ENCODE measurements around the gene FBP1.

Gene FBP1

DNA sequence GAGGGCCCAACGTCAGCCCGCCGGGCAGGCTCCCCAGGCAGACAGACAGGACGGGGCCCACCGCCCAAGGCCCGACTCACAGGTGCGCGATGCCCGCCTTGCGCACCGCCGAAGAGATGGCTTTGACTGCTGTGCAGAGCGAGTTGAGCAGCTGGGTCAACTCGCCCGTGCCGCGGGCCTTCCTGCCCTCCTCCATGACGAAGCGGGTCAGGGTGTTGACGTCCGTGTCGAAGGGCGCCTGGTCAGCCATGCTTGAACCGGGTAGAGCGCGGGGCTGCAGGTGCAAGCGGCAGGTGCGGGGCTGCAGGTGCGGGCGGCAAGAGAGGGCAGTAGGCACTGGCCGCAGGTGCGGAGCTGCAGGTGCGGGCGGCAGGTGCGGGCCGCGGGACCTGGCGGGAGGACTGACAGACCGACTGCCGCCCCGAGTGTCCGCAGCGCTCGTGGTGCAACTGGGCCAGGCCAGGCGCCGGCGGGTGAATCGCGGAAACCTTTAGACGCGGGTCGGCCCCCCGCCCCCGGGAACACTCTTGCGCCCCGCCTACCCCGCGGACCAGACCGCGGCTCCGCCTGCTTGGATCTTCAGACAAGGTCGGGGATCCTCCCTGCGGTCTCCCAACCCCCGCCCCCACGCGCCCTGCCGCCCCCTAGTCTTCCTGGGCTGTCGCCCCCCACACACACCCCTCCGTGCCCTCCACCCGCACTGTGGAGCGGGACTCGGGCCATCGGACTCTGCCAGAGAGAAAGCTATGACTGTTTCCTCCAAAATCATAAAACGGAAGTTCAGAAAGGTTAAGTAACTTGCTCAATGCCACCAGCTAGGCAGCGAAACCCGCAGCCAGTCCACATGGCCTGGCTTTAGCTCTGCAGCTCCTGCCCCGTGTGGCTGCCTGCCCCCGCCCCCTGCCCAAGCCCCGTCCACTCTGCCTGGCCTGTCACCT is at the start of gene FBP1:
FBP1 (minus strand) TSS at position 458 of the 938 bp plus-strand sequence; CDS start at position 250, 208 bp downstream.
- DNase-seq (ENCODE audit: low read depth, low spot score): peak; percentile 26

DNA sequence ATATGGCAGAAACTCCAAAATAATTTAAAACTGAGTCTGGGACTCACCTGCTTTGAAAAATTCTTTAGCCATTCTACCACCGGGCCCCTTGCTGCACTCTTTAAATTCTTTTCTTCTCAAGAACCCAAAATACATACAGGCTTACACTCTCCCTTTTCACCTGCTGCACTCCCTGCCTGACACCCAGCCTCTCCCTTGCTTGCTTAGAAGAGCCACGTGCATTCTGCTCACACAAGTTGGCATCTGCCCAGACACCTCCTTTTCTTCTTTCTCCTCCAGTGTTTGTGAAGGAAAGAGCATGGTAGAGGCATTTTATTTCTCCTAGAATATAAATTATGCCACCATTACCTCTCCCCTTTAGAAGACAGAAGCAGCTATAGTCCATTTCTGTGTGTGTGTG is 48.1 kb upstream of the FBP1 start:
- DNase-seq (ENCODE audit: low read depth, low spot score): no peak

DNA sequence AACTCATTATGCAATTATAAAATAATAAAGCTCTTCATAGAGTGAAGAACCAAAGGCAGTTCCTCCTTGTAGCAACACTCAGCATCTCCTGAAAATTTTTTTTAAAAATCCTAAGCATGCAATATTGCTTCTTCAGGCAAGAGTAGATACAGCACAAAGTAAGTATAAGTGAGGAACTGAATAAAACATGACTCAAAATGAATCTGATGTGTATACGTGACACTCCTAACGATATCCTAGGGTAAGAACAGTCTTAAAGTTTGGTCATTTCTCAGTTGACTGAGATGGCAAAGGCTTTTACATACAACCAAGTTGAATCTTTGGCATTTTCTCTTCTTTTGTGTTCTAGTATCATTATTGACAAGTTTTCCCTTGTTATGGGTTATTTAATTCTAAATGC is 46.0 kb upstream of the FBP1 start:
- DNase-seq (ENCODE audit: low read depth, low spot score): no peak

DNA sequence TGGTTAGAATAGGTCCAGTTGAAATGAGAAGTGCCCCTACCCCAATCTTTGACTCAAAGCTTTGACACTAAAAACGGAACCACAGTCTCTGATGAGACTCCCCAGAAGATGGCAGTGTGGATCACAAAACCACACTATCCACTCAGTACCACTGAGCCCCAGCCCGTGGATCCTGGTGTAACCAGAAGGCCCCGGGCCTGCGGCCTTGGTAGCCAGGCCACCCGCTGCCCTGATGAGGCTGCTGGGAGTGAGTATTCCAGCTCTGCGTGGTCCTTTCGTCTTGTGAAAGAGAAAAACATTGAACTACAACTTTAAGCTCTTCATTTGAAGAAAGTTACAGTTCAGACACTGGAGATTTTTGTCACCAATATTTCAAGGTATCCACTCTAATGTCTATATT is 42.2 kb upstream of the FBP1 start:
- DNase-seq (ENCODE audit: low read depth, low spot score): peak; percentile 92

DNA sequence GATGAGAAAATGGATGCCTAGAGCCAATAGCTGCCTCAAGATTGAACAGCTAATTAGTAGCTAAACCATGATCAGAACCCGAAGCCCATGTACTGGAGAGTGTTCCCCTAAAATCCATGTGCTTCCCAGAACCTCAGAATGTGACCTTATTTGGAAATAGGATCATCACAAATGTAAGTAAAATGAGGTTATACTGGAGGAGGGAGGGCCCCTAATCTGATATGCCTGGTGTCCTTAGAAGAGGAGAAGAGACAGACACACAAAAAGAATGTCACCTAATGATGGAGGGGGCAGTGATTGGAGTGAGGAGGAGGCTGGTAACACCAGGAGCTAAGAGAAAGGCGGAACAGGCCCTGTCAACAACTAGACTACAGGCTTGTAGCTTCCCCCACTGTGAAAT is 41.3 kb upstream of the FBP1 start:
- no peak for DNase-seq (ENCODE audit: low read depth, low spot score)

DNA sequence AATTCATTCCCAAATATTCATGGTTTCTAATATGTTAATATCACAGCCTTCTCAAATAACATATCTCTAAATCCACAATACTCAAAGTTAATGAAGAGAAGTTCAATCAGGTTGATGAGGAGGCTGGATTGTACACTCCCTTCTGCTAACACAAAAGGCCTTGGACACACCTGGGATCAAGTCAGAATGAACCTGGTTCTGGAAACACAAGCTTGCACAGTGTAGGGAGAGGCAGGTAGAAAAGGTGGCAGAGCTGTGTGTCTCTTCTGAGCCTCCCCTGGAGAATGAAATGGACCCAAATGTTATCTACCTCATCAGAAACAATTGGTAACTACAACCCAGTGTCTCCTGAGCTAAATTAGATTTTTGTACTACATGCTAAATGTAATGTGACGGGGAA is 40.7 kb upstream of the FBP1 start:
- no peak for DNase-seq (ENCODE audit: low read depth, low spot score)

DNA sequence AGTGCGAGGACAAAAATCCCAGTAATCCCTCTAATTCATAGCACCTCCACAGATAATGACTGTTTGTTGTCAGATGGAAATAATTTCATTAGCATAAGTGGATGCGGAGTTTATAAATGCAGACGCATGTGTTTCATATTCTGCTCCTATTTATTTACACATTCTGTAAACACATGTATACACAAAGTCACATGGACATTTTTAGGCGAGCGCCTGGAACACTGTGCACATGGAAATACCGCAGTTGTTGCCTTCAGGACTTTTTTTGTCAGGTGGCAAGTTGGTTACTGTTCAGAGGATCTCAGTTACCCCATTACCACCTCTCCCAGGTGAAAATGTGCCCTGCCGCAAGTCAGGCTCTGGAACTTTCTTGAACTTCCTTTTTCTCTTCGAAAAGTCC is 40.3 kb upstream of the FBP1 start:
- DNase-seq (ENCODE audit: low read depth, low spot score): no peak

DNA sequence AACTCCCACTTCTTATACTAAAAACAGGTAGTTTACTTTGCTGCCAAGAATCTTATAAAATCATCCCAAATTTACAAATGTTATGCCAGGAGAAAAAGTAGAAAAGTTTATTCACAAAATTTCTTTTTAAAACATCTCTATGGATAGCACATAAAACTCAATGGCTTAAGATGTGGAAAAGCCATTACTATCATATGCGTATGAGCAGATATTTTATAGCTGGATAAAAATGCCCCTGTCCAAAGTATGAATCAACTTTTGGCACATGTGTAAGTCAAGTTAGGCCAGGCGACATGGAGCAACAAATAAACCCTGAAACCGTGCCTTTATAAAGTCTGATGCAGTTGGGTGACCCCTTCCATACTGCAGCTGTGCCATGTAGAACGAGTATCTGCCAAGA is 38.6 kb upstream of the FBP1 start:
- no peak for DNase-seq (ENCODE audit: low read depth, low spot score)

DNA sequence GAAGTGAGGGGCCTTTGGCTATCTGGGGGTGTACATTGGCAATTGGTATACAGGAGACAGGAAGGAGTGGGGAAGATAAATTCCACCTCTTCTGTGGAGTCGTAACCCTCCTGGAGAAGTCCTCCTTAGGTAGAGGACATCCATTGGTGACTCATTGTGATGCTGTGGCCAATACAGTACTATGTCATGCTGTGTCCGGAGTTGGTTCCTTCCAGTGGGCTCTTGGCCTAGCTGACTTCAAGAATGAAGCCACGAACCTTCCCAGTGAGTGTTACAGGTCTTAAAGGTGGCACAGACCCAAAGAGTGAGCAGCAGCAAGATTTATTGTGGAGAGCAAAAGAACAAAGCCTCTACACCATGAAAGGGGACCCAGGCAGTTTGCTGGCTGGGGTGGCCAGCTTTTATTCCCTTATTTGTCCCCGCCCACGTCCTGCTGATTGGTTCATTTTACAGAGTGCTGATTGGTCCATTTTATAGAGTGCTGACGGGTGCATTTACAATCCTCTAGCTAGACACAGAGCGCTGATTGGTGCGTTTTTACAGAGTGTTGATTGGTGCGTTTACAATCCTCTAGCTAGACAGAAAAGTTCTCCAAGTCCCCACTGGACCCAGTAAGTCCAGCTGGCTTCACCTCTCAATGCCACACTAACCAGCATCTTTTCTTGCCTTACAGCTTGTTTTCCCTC is 37.3 kb upstream of the FBP1 start:
- DNase-seq (ENCODE audit: low read depth, low spot score): no peak

DNA sequence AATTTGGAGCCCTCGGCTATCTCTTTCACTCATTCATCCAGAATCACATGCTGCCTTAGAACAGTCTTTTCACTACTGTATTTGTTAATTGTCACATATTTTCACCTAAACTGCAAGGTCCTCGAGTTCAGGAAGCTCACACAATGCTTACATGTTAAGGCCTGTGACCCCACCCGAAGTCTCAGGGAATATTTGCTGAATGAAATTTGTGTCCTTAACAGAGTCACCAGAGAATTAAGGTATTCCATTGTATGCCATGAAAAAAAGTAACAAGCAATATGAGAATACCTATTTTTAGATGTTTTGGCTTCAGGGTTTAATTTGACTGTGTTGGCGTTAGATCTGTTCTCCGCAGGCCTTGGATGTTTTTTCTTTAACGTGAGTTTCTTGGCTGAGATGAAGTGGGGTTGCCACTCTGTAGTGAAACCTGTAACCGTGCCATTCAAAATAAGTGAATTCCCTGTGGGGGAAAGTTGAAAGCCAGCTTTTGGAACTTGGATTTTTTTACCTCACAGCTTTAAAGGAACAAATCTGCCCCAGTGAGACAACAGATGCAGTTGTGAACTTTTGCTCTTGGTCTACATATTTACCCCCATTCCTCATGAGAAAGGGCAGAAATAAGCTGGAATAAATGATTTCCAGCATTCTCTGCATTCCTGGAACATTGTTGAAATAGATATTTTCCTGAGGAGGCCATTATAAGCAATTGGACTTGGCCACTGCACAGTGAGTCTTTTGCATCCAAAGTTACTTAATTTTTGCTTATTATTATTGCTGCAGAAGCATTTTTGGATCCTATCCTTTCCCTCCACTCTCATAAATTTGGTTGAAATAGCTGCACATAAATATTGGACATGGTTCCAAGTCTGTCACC is 35.9 kb upstream of the FBP1 start:
- DNase-seq (ENCODE audit: low read depth, low spot score): peak; percentile 83

DNA sequence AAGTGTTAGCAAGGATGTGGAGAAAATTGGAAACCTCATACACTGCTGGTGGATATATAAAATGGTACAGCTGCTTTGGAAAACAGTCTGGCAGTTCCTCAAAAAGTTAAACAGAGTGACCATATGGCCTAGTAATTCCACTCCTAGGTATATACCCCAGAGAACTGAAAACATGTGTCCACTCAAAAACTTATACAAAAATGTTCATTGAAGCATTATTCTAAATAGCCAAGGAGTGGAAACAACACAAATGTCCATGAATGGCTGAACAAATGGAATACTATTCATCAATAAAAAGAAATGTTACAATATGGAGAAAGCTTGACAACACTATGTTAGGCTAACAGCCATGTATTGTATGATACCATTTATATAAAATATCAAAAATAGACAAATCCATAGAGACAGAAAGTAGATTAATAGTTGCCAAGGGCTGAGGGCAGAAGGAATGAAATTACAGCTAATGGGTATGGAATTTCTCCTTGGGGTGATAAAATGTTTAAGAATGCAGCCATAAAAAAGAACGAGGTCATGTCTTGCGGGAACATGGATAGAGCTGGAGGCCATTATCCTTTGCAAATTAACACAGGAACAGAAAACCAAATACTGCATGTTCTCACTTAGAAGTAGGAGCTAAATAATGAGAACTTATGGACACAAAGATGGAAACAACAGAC is 33.6 kb upstream of the FBP1 start:
- DNase-seq (ENCODE audit: low read depth, low spot score): peak; percentile 76

DNA sequence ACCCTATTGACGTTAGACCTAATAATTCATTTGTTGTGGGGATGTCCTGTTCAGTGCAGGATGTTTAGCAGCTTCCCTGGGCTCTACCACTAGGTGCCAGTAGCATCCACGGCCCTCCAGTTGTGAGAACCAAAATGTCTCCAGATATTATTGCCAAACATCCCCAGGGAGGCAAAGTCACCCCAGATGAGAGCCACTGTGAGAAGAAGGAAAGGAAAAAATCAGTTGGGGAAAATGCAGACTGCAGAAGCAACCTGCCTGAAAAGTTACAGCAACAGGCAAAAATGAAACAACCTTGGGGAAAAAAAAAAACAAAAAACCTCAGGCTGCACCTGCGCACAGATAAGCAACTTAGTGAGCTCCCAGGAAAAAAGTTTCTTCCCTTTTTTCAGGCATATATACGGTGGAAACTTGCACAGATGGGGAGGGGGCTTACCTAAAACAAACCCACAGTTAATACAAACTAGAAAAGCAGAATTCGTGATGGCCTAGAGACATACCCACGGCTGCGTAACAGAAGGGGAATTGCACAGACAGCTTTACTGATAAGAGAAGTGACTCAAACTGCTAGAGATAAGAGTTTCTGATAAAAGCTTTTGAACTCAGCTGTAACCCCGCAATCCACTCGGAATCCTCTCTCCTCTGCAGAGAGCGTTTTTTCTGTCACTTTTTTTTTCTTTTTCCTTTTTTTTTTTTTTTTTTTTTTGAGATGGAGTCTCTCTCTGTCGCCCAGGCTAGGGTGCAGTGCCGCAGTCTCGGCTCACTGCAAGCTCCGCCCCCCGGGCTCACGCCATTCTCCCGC is 29.8 kb upstream of the FBP1 start:
- DNase-seq (ENCODE audit: low read depth, low spot score): peak; percentile 83

DNA sequence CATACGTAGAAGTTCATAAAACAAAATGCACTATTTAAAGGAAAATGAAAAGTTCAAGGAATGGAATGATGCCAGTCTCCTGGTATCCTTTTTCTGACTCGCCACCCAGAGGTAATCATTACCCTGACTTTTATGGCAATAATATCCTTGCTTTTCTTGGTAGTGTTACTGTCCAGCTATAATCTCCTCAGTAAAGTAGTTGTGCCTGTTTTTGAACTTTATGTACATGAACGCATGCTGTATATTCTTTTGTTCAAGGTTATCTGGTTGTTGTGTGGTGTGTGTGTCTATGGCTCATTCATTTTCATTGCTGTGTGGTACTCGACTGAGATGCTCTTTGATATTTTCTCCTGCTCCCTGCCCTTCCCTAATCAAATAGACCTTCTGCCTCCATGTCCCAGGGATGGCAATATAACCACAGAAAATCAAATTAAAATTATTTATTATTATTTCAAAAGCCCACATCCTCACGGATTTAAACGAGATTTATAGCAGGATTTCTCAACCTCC is 29.2 kb upstream of the FBP1 start:
- no peak for DNase-seq (ENCODE audit: low read depth, low spot score)

DNA sequence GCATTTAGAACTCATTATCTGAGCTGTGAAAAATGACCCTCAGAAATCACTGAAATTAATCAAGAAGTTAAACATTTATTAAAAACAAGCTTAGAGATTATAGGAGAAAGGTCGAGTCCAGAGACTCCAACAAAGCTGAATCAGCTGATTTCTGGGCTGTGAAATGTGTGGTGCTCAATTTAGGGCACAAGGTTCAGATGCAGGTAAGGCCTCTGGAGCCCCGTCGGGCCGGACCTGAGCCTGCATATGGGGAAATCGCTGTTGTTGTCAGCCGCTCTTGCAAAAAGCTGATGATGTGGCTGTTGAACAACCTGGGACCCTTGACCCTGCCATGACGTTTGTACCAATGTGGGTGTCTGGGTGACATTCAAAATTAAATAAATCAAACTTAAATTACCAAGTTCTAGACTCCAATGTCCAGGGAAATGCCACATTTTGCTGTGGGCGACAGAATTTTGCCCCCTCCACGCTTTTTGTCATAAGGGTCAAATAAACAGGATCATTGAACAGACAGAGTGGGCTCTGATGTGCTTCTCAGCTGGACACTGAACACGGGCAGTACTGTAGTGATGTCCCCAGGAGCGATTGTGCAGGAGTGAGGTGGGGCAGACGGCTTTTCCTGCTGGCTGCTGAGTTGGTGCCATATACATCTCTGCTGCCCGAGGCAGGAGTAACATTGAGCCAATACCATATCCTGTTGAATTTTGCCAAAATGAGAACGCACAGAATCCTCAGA is 27.2 kb upstream of the FBP1 start:
- DNase-seq (ENCODE audit: low read depth, low spot score): no peak

DNA sequence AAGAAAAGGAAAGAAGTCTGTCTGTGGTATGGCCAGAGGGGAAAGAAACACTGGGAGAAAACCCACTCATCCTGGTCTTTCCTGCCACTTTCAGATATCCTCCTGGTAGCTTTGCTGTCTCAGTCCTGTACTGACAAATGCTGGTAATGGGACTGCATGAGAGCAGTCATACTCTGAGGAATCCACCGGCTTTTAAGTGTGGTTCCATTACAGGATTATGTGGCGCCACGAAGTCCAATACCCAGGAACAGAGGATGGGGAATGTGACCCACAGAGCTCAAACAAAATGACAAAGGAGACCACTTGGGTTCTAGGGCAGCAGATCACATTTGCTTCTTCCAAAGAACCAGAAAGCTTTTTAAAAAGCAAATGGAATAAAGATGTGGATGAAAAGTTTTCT is 26.3 kb upstream of the FBP1 start:
- DNase-seq (ENCODE audit: low read depth, low spot score): peak; percentile 31

DNA sequence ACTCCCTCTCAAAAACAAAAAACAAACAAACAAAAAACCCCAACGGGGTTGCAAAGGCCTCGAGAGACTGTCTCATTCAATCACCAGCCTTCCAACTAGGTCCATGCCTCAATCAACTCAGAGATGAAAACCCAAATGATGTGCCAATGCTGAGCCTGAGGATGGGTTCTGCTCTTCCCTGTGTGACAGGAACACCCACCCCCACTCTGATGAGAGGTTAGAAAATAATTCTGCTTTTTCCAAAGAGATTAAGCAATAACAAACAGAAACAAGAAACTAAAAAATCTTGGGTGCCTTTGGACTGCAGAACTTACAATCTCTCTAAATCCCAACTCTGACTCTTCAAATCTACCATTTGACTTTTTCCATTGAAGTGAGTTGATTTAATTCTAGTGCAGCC is 25.5 kb upstream of the FBP1 start:
- DNase-seq (ENCODE audit: low read depth, low spot score): no peak

DNA sequence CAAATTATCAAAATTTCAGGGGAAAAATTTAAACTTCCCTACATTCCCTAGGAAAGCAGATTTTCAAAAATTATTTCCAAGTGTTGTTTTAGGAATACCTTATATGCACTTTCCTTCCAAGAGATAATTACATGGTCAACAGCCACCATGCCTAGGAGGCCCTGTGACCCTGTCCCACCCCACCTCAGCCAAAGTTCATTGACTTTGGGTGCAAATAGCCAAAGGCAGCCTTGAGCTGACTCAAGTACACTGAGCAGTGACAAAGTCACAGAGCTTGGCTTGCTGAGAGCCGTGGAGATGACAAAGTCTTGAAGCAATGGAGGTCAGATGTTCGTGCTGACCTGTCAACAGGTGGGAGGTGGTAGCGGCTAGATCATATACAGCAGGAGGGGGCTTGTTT is 24.3 kb upstream of the FBP1 start:
- no peak for DNase-seq (ENCODE audit: low read depth, low spot score)

DNA sequence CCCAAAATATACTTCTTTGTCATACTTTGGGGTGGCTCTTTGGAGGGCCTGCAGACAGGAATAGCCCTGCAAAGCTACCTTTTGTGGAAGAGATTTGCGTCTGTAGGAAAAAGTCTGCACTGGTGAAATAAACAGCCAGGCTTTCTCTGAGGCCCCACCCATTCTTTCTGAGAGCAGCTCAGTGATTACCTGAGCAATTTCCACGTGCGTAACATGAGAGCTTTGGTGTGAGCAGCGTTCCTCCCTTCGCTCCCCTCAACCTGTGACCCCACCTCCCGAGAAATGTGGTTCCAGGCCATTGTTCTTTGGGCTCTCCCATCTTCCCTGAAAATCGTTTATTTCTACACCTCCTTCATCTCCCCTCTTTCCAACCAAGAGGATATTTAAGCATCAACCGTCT is 23.8 kb upstream of the FBP1 start:
- no peak for DNase-seq (ENCODE audit: low read depth, low spot score)

DNA sequence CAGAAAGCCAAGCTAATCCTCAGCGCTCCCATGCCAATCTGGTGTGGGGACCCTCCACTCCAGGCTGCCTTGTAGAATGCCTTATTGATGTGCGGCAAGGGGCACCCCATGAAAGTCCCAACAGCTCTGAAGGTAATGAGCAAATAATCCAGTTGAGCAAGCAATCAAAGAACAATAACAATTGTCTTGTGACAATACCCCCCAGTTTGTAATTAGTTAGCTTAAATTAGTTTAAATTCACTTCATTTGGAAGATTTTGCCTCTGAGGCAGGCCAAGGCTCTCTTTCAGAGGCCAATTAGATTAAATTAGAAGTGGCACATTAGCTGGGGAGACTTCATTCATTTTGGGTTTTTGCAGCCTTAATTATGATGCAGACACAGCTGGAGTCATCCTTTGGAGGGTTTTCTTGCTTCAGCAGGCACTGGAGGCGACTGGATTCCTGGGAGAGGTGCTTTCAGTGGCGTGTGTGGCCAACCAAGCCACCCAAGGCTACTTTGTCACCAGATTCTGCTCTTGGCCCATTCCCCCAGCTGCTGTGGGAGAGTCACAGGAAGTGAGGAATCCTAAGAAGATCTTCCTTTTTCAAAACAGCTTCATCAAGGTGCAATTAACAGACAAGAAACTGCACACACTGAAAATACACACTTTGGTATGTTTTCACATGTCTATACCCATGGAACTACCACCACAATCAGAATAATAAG is 17.9 kb upstream of the FBP1 start:
- no peak for DNase-seq (ENCODE audit: low read depth, low spot score)
